SU-DHL-6 (cell line): Measurements from ENCODE around the gene TREX2.

Experiments used
- EZH2phosphoT487 ChIP-seq: fragments of 200-600 bp; sonication (generic), shearing (Covaris generic); conservative IDR thresholded peaks from 2 replicates; pipeline ENCODE4 v1.6.1; 2018; ENCODE audit warnings: mild to moderate bottlenecking, antibody characterized with exemption, low read length, moderate library complexity, mixed read lengths
- TF ChIP-seq, protein P1 (sequence below): fragments of 200-600 bp; sonication (generic); IDR thresholded peaks from one replicate; pipeline ENCODE4 v1.5.1; 2017; ENCODE audit warnings: antibody characterized with exemption, mild to moderate bottlenecking, low read length, moderate library complexity; ENCODE audit not compliant: insufficient read depth, poor library complexity, severe bottlenecking

DNA sequence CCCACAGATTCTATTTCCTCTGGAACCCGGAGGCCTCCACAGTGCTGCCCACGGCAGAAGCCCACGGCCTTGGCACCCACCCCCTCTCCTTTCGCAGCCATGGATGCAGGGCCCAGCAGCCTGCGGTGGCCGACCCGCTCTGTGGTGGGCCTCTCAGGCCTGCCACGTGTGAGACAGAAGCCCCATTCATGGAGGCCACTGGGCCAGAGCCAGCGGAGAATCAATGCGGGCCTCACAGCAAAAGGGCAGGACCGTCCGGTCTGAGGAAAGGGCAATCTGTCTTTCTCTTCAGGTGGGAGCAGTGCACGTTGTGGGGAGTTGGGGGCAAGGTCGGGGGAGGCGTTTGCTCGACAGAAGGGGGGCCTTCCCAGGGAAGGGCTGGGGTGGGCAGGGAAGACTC lies 32.9 kb upstream of the TREX2 start:
- TF ChIP-seq, protein P1, sequence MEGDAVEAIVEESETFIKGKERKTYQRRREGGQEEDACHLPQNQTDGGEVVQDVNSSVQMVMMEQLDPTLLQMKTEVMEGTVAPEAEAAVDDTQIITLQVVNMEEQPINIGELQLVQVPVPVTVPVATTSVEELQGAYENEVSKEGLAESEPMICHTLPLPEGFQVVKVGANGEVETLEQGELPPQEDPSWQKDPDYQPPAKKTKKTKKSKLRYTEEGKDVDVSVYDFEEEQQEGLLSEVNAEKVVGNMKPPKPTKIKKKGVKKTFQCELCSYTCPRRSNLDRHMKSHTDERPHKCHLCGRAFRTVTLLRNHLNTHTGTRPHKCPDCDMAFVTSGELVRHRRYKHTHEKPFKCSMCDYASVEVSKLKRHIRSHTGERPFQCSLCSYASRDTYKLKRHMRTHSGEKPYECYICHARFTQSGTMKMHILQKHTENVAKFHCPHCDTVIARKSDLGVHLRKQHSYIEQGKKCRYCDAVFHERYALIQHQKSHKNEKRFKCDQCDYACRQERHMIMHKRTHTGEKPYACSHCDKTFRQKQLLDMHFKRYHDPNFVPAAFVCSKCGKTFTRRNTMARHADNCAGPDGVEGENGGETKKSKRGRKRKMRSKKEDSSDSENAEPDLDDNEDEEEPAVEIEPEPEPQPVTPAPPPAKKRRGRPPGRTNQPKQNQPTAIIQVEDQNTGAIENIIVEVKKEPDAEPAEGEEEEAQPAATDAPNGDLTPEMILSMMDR: no peak
- no peak for TF ChIP-seq EZH2phosphoT487
